ENCODE measurements around the gene RRM2. TPM values are rescaled to one million over a fixed set of nuclear protein-coding genes. Genes with fewer than 3 reads are reported as not detected.
"Not testable (repeated sequence)": the region's sequence is repeated elsewhere in the genome, so short reads cannot be mapped to it uniquely, and the experiment has no call there.

The RRM2 gene
- total RNA-seq, 1 donor from 2014 or later: 374 TPM

- peaks cover 26% of the 10 kb centered on the region for H3K4me1 Mint-ChIP-seq (ENCODE audit: low read depth)
- H3K4me3 Mint-ChIP-seq (ENCODE audit: low read depth): no peak overlapping the region
- no peak for DNase-seq (ENCODE audit: low spot score)
- intact Hi-C loops (cut with micrococcal nuclease): no loop called here
- peaks cover 55% of the 10 kb centered on the region for H3K27me3 Mint-ChIP-seq (ENCODE audit: low read depth)
- H3K27ac Mint-ChIP-seq: no peak overlapping the region
- peaks cover 3% of the 10 kb centered on the region for H3K36me3 Mint-ChIP-seq (ENCODE audit: low read depth)
- H3K9me3 Mint-ChIP-seq: no peaks in the 10 kb centered on the region
Observed at GRCh38 chr2:10083046-10083445, 39.5 kb upstream of the RRM2 start.

DNA sequence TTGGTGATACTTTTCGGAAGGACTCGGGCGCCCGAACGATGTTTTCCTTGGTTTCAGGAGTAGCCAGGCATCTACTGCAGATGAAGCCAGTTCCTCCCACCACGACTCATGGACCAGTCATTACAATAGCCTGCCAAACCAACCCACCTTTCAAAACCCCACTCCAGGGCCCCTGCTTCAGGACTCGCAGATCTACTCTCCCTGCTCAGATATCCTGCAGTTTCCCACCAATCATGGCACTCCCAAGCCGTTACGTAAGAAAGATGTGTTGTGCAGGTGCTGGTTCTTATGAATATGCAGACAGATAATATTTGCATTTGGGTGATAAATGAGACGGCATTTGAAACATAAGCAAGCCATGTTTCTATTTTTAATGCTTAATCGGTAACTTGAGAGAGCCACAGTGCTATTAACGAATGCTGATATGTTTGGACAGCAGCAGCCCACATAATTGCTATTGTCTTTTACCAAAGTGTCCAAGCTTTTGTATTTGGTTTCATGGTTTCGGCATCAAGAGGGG lies 38.8 kb upstream of the RRM2 start:
- H3K4me3 Mint-ChIP-seq (ENCODE audit: low read depth): no peak overlapping the region
- H3K27me3 Mint-ChIP-seq (ENCODE audit: low read depth): peaks cover 50% of the 10 kb centered on the region
- no peak for DNase-seq (ENCODE audit: low spot score)
- intact Hi-C loops (cut with micrococcal nuclease): no loop called here
- peaks cover 26% of the 10 kb centered on the region for H3K4me1 Mint-ChIP-seq (ENCODE audit: low read depth)
- peaks cover 3% of the 10 kb centered on the region for H3K36me3 Mint-ChIP-seq (ENCODE audit: low read depth)
- H3K27ac Mint-ChIP-seq: no peak overlapping the region
- H3K9me3 Mint-ChIP-seq: no peaks in the 10 kb centered on the region

GRCh38 chr2:10084223-10084865 lies 38.2 kb upstream of the RRM2 start:
- Mint-ChIP-seq H3K4me3 (ENCODE audit: low read depth) (no peak overlapping the region), H3K4me1 (ENCODE audit: low read depth) (peaks cover 21% of the 10 kb centered on the region), H3K9me3 (no peaks in the 10 kb centered on the region), H3K27ac (peak overlapping the region; percentile 13), H3K36me3 (ENCODE audit: low read depth) (no peaks in the 10 kb centered on the region), H3K27me3 (ENCODE audit: low read depth) (peaks cover 47% of the 10 kb centered on the region)
- DNase-seq (ENCODE audit: low spot score): no peak
- intact Hi-C loops (cut with micrococcal nuclease): no loop called here

GRCh38 chr2:10085043-10085667 lies 37.4 kb upstream of the RRM2 start:
- Mint-ChIP-seq H3K27me3 (ENCODE audit: low read depth) (peaks cover 56% of the 10 kb centered on the region), H3K4me1 (ENCODE audit: low read depth) (peaks cover 21% of the 10 kb centered on the region), H3K27ac (no peak overlapping the region), H3K36me3 (ENCODE audit: low read depth) (no peaks in the 10 kb centered on the region), H3K4me3 (ENCODE audit: low read depth) (no peak overlapping the region), H3K9me3 (no peaks in the 10 kb centered on the region)
- no peak for DNase-seq (ENCODE audit: low spot score)
- intact Hi-C loops (cut with micrococcal nuclease): no loop called here

- peaks cover 21% of the 10 kb centered on the region for H3K4me1 Mint-ChIP-seq (ENCODE audit: low read depth)
- DNase-seq (ENCODE audit: low spot score): no peak
- H3K27ac Mint-ChIP-seq: no peak overlapping the region
- intact Hi-C loops (cut with micrococcal nuclease): no loop called here
- no peak overlapping the region for H3K4me3 Mint-ChIP-seq (ENCODE audit: low read depth)
- no peaks in the 10 kb centered on the region for H3K36me3 Mint-ChIP-seq (ENCODE audit: low read depth)
- peaks cover 60% of the 10 kb centered on the region for H3K27me3 Mint-ChIP-seq (ENCODE audit: low read depth)
- no peaks in the 10 kb centered on the region for H3K9me3 Mint-ChIP-seq
Observed at GRCh38 chr2:10085668-10086059, 36.9 kb upstream of the RRM2 start.

DNA sequence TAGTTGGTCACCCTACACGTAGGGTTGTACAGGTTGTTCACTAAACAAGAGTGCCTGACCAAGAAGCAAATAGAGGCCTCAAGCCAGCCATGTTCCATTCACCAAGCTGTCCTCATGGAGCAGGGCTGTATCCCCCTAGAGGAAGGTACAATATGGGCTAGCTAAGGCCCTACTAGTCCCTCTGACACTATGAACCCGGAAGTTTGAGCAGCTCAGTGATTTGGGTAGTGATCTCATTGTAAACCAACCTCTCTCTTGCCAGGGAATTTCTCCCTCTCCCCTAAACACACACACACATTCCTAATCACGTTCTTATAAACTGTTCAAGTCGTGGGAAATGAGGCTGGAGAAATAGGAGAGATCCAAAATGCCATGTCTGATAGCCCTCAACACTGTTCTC lies 35.6 kb upstream of the RRM2 start:
- Mint-ChIP-seq H3K27me3 (ENCODE audit: low read depth) (peaks cover 62% of the 10 kb centered on the region), H3K27ac (no peak overlapping the region)

GRCh38 chr2:10087360-10087759 lies 35.2 kb upstream of the RRM2 start:
- intact Hi-C loops (cut with micrococcal nuclease): no loop called here
- DNase-seq (ENCODE audit: low spot score): no peak
- peaks cover 20% of the 10 kb centered on the region for H3K4me1 Mint-ChIP-seq (ENCODE audit: low read depth)
- H3K9me3 Mint-ChIP-seq: no peaks in the 10 kb centered on the region
- H3K4me3 Mint-ChIP-seq (ENCODE audit: low read depth): no peak overlapping the region
- H3K36me3 Mint-ChIP-seq (ENCODE audit: low read depth): peaks cover 6% of the 10 kb centered on the region
- H3K27me3 Mint-ChIP-seq (ENCODE audit: low read depth): peaks cover 65% of the 10 kb centered on the region
- H3K27ac Mint-ChIP-seq: no peak overlapping the region

More for the DNA sequence above, 35.6 kb upstream of the RRM2 start:
- intact Hi-C loops (cut with micrococcal nuclease): no loop called here
- H3K4me1 Mint-ChIP-seq (ENCODE audit: low read depth): peaks cover 17% of the 10 kb centered on the region
- H3K36me3 Mint-ChIP-seq (ENCODE audit: low read depth): peaks cover 4% of the 10 kb centered on the region
- no peaks in the 10 kb centered on the region for H3K9me3 Mint-ChIP-seq
- H3K4me3 Mint-ChIP-seq (ENCODE audit: low read depth): no peak overlapping the region
- no peak for DNase-seq (ENCODE audit: low spot score)

GRCh38 chr2:10089565-10090190 lies 32.9 kb upstream of the RRM2 start:
- H3K4me1 Mint-ChIP-seq (ENCODE audit: low read depth): peaks cover 10% of the 10 kb centered on the region
- H3K27ac Mint-ChIP-seq: no peak overlapping the region
- intact Hi-C loops (cut with micrococcal nuclease): no loop called here
- no peaks in the 10 kb centered on the region for H3K9me3 Mint-ChIP-seq
- peaks cover 6% of the 10 kb centered on the region for H3K36me3 Mint-ChIP-seq (ENCODE audit: low read depth)
- no peak for DNase-seq (ENCODE audit: low spot score)
- H3K4me3 Mint-ChIP-seq (ENCODE audit: low read depth): no peak overlapping the region
- H3K27me3 Mint-ChIP-seq (ENCODE audit: low read depth): peaks cover 56% of the 10 kb centered on the region

DNA sequence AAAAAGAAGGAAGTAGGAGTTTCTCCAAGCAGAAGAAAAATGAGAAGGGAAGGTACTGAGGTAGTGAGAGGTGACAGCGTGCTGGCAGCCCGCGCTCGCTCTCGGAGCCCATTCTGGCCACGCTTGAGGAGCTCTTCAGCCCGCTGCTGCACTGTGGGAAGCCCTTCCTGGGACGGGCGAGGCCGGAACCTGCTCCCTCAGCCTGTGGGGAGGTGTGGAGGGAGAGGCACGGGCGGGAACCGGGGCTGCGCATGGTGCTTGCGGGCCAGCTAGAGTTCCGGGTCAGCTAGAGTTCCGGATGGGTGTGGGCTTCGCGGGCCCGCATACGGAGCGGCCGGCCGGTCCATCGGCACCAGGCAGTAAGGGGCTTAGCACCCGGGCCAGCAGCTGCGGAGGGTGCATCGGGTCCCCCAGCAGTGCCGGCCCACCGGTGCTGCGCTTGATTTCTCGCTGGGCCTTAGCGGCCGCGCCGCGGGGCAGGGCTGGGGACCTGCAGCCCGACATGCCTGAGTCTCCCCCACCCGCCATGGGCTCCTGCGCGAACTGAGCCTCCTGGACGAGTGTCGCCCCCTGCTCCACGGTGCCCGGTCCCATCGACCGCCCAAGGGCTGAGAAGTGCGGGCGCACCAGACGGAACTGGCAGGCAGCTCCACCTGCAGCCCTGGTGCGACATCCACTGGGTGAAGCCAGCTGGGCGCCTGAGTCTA lies 31.2 kb upstream of the RRM2 start:
- H3K4me1 Mint-ChIP-seq (ENCODE audit: low read depth): peaks cover 10% of the 10 kb centered on the region
- H3K27me3 Mint-ChIP-seq (ENCODE audit: low read depth): peaks cover 52% of the 10 kb centered on the region
- no peak for DNase-seq (ENCODE audit: low spot score)
- H3K4me3 Mint-ChIP-seq (ENCODE audit: low read depth): peak overlapping the region; percentile 70
- no peak overlapping the region for H3K27ac Mint-ChIP-seq
- intact Hi-C loops (cut with micrococcal nuclease): no loop called here
- H3K9me3 Mint-ChIP-seq: no peaks in the 10 kb centered on the region
- peaks cover 6% of the 10 kb centered on the region for H3K36me3 Mint-ChIP-seq (ENCODE audit: low read depth)

GRCh38 chr2:10091889-10092244 lies 30.7 kb upstream of the RRM2 start:
- H3K27me3 Mint-ChIP-seq (ENCODE audit: low read depth): peaks cover 52% of the 10 kb centered on the region
- H3K9me3 Mint-ChIP-seq; H3K4me1 Mint-ChIP-seq (ENCODE audit: low read depth); H3K36me3 Mint-ChIP-seq (ENCODE audit: low read depth); DNase-seq (ENCODE audit: low spot score); intact Hi-C loops (cut with micrococcal nuclease); H3K27ac Mint-ChIP-seq; H3K4me3 Mint-ChIP-seq (ENCODE audit: low read depth): not testable (repeated sequence)

DNA sequence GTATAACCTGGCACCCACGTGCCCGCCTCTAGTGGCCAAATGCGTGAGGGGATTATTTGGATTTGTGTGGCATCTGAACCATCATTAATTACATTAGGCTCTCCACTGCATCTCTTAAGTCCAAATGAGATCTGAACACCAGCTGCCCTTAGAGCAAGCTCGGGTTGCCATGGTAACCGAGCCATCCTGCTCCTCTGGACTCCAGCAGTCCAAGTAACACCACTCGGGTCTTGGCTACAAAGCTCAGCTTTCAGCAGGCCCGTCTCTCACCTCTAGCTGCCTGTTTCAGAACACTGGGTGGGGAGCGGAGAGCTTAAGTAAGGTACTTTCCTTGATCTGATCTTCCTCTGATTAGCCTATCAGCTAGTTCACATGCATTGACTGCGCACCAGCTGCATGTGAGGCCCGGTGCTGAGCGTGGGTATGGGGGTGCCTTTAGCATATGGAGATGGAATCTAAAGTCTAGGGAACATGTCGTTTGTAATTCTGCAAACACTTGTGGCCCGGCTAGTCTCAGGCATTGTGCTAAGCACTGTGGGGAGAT lies 28.2 kb upstream of the RRM2 start:
- DNase-seq (ENCODE audit: low spot score): no peak
- Mint-ChIP-seq H3K36me3 (ENCODE audit: low read depth) (peaks cover 6% of the 10 kb centered on the region), H3K4me1 (ENCODE audit: low read depth) (peaks cover 12% of the 10 kb centered on the region), H3K9me3 (no peaks in the 10 kb centered on the region), H3K4me3 (ENCODE audit: low read depth) (no peak overlapping the region), H3K27me3 (ENCODE audit: low read depth) (peaks cover 44% of the 10 kb centered on the region), H3K27ac (no peak overlapping the region)
- intact Hi-C loops (cut with micrococcal nuclease): no loop called here

- Mint-ChIP-seq H3K9me3 (no peaks in the 10 kb centered on the region), H3K4me3 (ENCODE audit: low read depth) (no peak overlapping the region), H3K27ac (peak overlapping the region; percentile 18), H3K27me3 (ENCODE audit: low read depth) (peaks cover 37% of the 10 kb centered on the region), H3K36me3 (ENCODE audit: low read depth) (peaks cover 6% of the 10 kb centered on the region), H3K4me1 (ENCODE audit: low read depth) (peaks cover 12% of the 10 kb centered on the region)
- DNase-seq (ENCODE audit: low spot score): no peak
- intact Hi-C loops (cut with micrococcal nuclease): no loop called here
Observed at GRCh38 chr2:10095175-10095574, 27.4 kb upstream of the RRM2 start.
